ENCODE results near the gene CDH10. TPM values are rescaled to one million over a fixed set of nuclear protein-coding genes. Genes with fewer than 3 reads are reported as not detected.

The CDH10 gene
- total RNA-seq, 6 experiments from 2014 or later: not detected

DNA sequence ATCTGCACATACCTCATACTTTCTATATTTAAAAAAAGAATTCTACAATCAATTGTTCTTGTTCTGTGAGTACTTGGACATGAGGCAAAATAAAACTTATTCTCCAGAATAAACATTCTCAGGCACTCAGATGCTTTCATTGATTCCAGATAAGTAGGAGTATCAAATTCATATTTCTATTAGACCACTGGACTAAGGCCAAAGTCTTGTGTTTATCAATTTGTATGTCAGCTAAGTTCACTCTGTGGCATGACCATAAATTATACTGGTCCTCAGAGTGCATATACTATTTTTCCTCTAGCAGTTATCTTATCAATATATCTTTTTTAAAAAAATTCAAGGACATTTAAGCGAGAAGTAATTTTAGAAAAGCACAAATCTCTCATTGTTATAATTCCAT is 28.2 kb downstream of the CDH10 start:
- H3K4me3 ChIP-seq: no peak overlapping the region
- intact Hi-C loops (cut with DNase I): no loop called here
- H3K27me3 ChIP-seq: no peaks in the 10 kb centered on the region
- no peak overlapping the region for H3K27ac ChIP-seq
- no peak for TF ChIP-seq POLR2A (IDR thresholded peaks at IDR 0.05)
- TF ChIP-seq, protein P1, sequence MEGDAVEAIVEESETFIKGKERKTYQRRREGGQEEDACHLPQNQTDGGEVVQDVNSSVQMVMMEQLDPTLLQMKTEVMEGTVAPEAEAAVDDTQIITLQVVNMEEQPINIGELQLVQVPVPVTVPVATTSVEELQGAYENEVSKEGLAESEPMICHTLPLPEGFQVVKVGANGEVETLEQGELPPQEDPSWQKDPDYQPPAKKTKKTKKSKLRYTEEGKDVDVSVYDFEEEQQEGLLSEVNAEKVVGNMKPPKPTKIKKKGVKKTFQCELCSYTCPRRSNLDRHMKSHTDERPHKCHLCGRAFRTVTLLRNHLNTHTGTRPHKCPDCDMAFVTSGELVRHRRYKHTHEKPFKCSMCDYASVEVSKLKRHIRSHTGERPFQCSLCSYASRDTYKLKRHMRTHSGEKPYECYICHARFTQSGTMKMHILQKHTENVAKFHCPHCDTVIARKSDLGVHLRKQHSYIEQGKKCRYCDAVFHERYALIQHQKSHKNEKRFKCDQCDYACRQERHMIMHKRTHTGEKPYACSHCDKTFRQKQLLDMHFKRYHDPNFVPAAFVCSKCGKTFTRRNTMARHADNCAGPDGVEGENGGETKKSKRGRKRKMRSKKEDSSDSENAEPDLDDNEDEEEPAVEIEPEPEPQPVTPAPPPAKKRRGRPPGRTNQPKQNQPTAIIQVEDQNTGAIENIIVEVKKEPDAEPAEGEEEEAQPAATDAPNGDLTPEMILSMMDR (IDR thresholded peaks at IDR 0.05): no peak
- WGBS (ENCODE audit: insufficient coverage, low coverage, low lambda C conversion rate, missing lambda C conversion rate): 61% methylated on average over 1 of the region's 1 CpG
- no peaks in the 10 kb centered on the region for H3K9me3 ChIP-seq
- DNase-seq (no peak), ATAC-seq (no peak)
- H3K4me1 ChIP-seq: no peaks in the 10 kb centered on the region
- no peaks in the 10 kb centered on the region for H3K36me3 ChIP-seq

- no peaks in the 10 kb centered on the region for H3K4me1 ChIP-seq
- TF ChIP-seq, protein P1 (IDR thresholded peaks at IDR 0.05): no peak
- no peak for TF ChIP-seq POLR2A (IDR thresholded peaks at IDR 0.05)
- H3K27ac ChIP-seq: no peak overlapping the region
- H3K27me3 ChIP-seq: no peaks in the 10 kb centered on the region
- DNase-seq: no peak
- no peaks in the 10 kb centered on the region for H3K36me3 ChIP-seq
- WGBS (ENCODE audit: insufficient coverage, low coverage, low lambda C conversion rate, missing lambda C conversion rate): 30% methylated on average over 4 of the region's 4 CpGs
- no peaks in the 10 kb centered on the region for H3K9me3 ChIP-seq
- ATAC-seq: no peak
- H3K4me3 ChIP-seq: no peak overlapping the region
- intact Hi-C loops (cut with DNase I): no loop called here
Measured at GRCh38 chr5:24615159-24615558, 29.6 kb downstream of the CDH10 start.

- no peak overlapping the region for H3K27ac ChIP-seq
- no peak for ATAC-seq
- 86% methylated on average over 14 of the region's 14 CpGs for WGBS (ENCODE audit: insufficient coverage, low coverage, low lambda C conversion rate, missing lambda C conversion rate)
- no peak for DNase-seq
- H3K4me3 ChIP-seq: no peak overlapping the region
- TF ChIP-seq, protein P1 (IDR thresholded peaks at IDR 0.05): no peak
- TF ChIP-seq POLR2A (IDR thresholded peaks at IDR 0.05): no peak
- H3K9me3 ChIP-seq: no peaks in the 10 kb centered on the region
- no peaks in the 10 kb centered on the region for H3K27me3 ChIP-seq
- H3K4me1 ChIP-seq: no peaks in the 10 kb centered on the region
- intact Hi-C loops (cut with DNase I): no loop called here
- no peaks in the 10 kb centered on the region for H3K36me3 ChIP-seq
Measured at GRCh38 chr5:24609706-24610105, 35.1 kb downstream of the CDH10 start.

GRCh38 chr5:24606971-24607370 is 37.8 kb downstream of the CDH10 start:
- Histone ChIP-seq H3K36me3 (no peaks in the 10 kb centered on the region), H3K27me3 (no peaks in the 10 kb centered on the region), H3K4me3 (no peak overlapping the region), H3K27ac (no peak overlapping the region), H3K9me3 (no peaks in the 10 kb centered on the region), H3K4me1 (no peaks in the 10 kb centered on the region)
- ATAC-seq: no peak
- TF ChIP-seq, protein P1 (IDR thresholded peaks at IDR 0.05): no peak
- no peak for TF ChIP-seq POLR2A (IDR thresholded peaks at IDR 0.05)
- DNase-seq: no peak
- 73% methylated on average over 2 of the region's 3 CpGs for WGBS (ENCODE audit: insufficient coverage, low coverage, low lambda C conversion rate, missing lambda C conversion rate)
- intact Hi-C loops (cut with DNase I): no loop called here

DNA sequence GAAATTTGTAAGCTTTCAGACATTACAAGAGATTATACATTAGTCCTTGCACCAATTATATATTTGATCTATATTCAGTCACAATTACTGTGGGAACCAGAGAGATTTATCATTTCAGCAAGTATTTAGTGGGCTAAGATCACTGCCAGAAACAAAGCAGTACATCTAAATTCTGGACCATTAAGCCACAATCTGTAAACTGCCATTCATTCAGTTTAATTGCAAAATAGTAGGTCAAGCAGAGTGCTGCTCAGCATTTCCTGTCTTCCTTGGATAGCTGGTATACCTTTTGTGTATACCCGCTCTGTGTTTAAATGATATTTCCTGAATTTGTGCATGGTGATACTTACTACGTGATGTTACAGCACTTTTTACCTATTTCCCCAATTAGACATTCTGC is 42.6 kb downstream of the CDH10 start:
- Histone ChIP-seq H3K4me1 (no peaks in the 10 kb centered on the region), H3K4me3 (no peak overlapping the region), H3K9me3 (no peaks in the 10 kb centered on the region), H3K27me3 (no peaks in the 10 kb centered on the region), H3K36me3 (no peaks in the 10 kb centered on the region), H3K27ac (no peak overlapping the region)
- 36% methylated on average over 2 of the region's 2 CpGs for WGBS (ENCODE audit: insufficient coverage, low coverage, low lambda C conversion rate, missing lambda C conversion rate)
- intact Hi-C loops (cut with DNase I): no loop called here
- DNase-seq: no peak
- ATAC-seq: no peak
- TF ChIP-seq, protein P1 (IDR thresholded peaks at IDR 0.05): no peak
- TF ChIP-seq POLR2A (IDR thresholded peaks at IDR 0.05): no peak
